Measurements from ENCODE around the gene PAXIP1. TPM values are rescaled to one million over a fixed set of nuclear protein-coding genes. Genes with fewer than 3 reads are reported as not detected.

PAXIP1 gene
- total and polyA plus RNA-seq, 2 donors (not counting 3 experiments of a cell fraction or from before 2014, with no cell fraction given), result 10.0 to 15.8 TPM

GRCh38 chr7:154917808-154918160 lies 85.1 kb downstream of the PAXIP1 start:
- no peak overlapping the region for H3K9ac ChIP-seq (replicated peaks; ENCODE audit: extremely low read depth, insufficient read depth, low read length)
- H3K4me1 ChIP-seq (ENCODE audit: control insufficient read depth, extremely low read depth, insufficient read depth, low read length), result peaks cover 4% of the 10 kb centered on the region
- H2AFZ ChIP-seq (ENCODE audit: low read depth, low read length), result no peak overlapping the region
- no TSS peak for BruUV-seq (replicated peaks)
- FAIRE-seq, result no peak
- H3K9me3 ChIP-seq (replicated peaks; ENCODE audit: control insufficient read depth, insufficient read depth, low read length), result no peaks in the 10 kb centered on the region
- no peaks in the 10 kb centered on the region for H3K36me3 ChIP-seq (ENCODE audit: control insufficient read depth in 2 of 2, extremely low read depth in 1 of 2, insufficient read depth in 2 of 2, low read length in 2 of 2)
- H4K20me1 ChIP-seq (replicated peaks; ENCODE audit: control insufficient read depth, extremely low read depth, insufficient read depth, low read length), result no peaks in the 10 kb centered on the region
- CTCF ChIA-PET, result interaction anchor here (2.7 kb wide), 1 partner anchor 10 kb away, joined by 8 read pairs; no protein-coding TSS in a partner anchor
- H3K79me2 ChIP-seq (ENCODE audit: control insufficient read depth, insufficient read depth, low read length), result no peaks in the 10 kb centered on the region
- intact Hi-C loops (cut with micrococcal nuclease) (no loop called here), dilution Hi-C loops (cut with MboI; ENCODE audit: extremely low pct_ligation_motif_present, low sequenced_read_pairs) (no loop called here)
- no peak overlapping the region for H3K4me2 ChIP-seq (ENCODE audit: insufficient read depth, low read length)
- H3K27ac ChIP-seq (ENCODE audit: insufficient read depth, low read depth, low read length), result no peak overlapping the region
- TF ChIP-seq POLR2AphosphoS5 (IDR thresholded peaks at IDR 0.05; ENCODE audit: insufficient read depth, low read depth, low read length) (no peak), MAX (IDR thresholded peaks at IDR 0.05; ENCODE audit: insufficient read depth, insufficient read length) (no peak), CTCF (IDR thresholded peaks at IDR 0.05; ENCODE audit: extremely low read depth in 1 of 2, insufficient read depth in 1 of 2, low read depth in 1 of 2, low read length in 2 of 2) (no peak), POLR2A (IDR thresholded peaks at IDR 0.05; ENCODE audit: low read depth, low read length) (no peak)
- no peak overlapping the region for H3K4me3 ChIP-seq (replicated peaks in 1 of 3; ENCODE audit: insufficient read depth in 1 of 3, low read depth in 1 of 3, low read length in 3 of 3)
- peaks cover 0 to 11% of the 10 kb centered on the region in 2 experiments for H3K27me3 ChIP-seq (ENCODE audit: control insufficient read depth in 2 of 2, insufficient read depth in 2 of 2, low read length in 2 of 2)
- H3K9me1 ChIP-seq (replicated peaks; ENCODE audit: control insufficient read depth, extremely low read depth, insufficient read depth, low read length), result no peaks in the 10 kb centered on the region
- POLR2A ChIA-PET, result no interaction called here
- DNase-seq (ENCODE audit: low read depth, low spot score), result no peak
